K562 (cell line): Measurements from ENCODE around the gene HEMK1. TPM values are rescaled to one million over a fixed set of nuclear protein-coding genes. Genes with fewer than 3 reads are reported as not detected.

Experiments
- ARID3B ChIP-seq: fragments of 250-450 bp; sonication (Bioruptor Pico); IDR thresholded peaks from 2 replicates; pipeline ENCODE4 v1.4.0; 2020; ENCODE audit warnings: borderline replicate concordance
- ASH1L ChIP-seq: fragments of 450-650 bp; IDR thresholded peaks from 2 replicates; pipeline ENCODE4 v1.6.1; 2018; ENCODE audit warnings: borderline replicate concordance, mild to moderate bottlenecking, low read depth; ENCODE audit not compliant: partially characterized antibody
- DPF2 ChIP-seq: fragments of 450-650 bp; IDR thresholded peaks from 2 replicates; pipeline ENCODE4 v1.6.1; 2016
- HOMEZ ChIP-seq: fragments of 250-450 bp; sonication (Bioruptor Pico); IDR thresholded peaks from 2 replicates; pipeline ENCODE4 v1.4.0; 2020; ENCODE audit warnings: mild to moderate bottlenecking, moderate library complexity
- IRF1 ChIP-seq: sonication (generic); formaldehyde crosslinking; IDR thresholded peaks from 2 replicates; pipeline ENCODE4 v1.8.0; 2022; ENCODE audit warnings: missing genetic modification reagents, mild to moderate bottlenecking, borderline replicate concordance
- MCM3 ChIP-seq: fragments of 450-650 bp; IDR thresholded peaks from 2 replicates; pipeline ENCODE4 v1.6.1; 2016
- MEIS2 ChIP-seq: fragments of 450-650 bp; IDR thresholded peaks from 2 replicates; pipeline ENCODE4 v1.6.1; 2014; ENCODE audit warnings: mild to moderate bottlenecking; ENCODE audit not compliant: partially characterized antibody
- NCOA1 ChIP-seq: fragments of 450-650 bp; IDR thresholded peaks from 2 replicates; pipeline ENCODE4 v1.6.1; 2016; ENCODE audit warnings: low read depth
- NUFIP1 ChIP-seq: fragments of 450-650 bp; IDR thresholded peaks from 2 replicates; pipeline ENCODE4 v1.6.1; 2018; ENCODE audit not compliant: partially characterized antibody
- PTTG1 ChIP-seq: fragments of 450-650 bp; IDR thresholded peaks from 2 replicates; pipeline ENCODE4 v1.6.1; 2016; ENCODE audit warnings: low read depth, mild to moderate bottlenecking, missing genetic modification characterization, missing compliant biosample characterization
- RBM14 ChIP-seq: fragments of 200-400 bp; formaldehyde crosslinking; IDR thresholded peaks from 2 replicates; pipeline ENCODE4 v1.6.1; 2018; ENCODE audit warnings: low read depth, mild to moderate bottlenecking, low read length, moderate library complexity, borderline replicate concordance; ENCODE audit not compliant: insufficient read depth
- RBM25 ChIP-seq: fragments of 200-400 bp; formaldehyde crosslinking; IDR thresholded peaks from 2 replicates; pipeline ENCODE4 v1.6.1; 2018; ENCODE audit warnings: low read length, low read depth, moderate library complexity; ENCODE audit not compliant: severe bottlenecking
- SIN3B ChIP-seq: fragments of 450-650 bp; IDR thresholded peaks from 2 replicates; pipeline ENCODE4 v1.6.1; 2017; ENCODE audit warnings: low read depth, mild to moderate bottlenecking, moderate library complexity
- SMAD4 ChIP-seq: fragments of 250-450 bp; sonication (Bioruptor Pico); conservative IDR thresholded peaks from 2 replicates; pipeline ENCODE4 v1.8.0; 2021; ENCODE audit warnings: inconsistent platforms, mild to moderate bottlenecking, moderate library complexity
- TAF7 ChIP-seq: fragments of 450-650 bp; IDR thresholded peaks from 2 replicates; pipeline ENCODE4 v1.6.1; 2016; ENCODE audit warnings: missing genetic modification characterization, missing compliant biosample characterization
- ZBTB49 ChIP-seq: sonication (generic); formaldehyde crosslinking; IDR thresholded peaks from 2 replicates; pipeline ENCODE4 v1.8.0; 2022; ENCODE audit warnings: missing genetic modification reagents, mild to moderate bottlenecking, borderline replicate concordance
- ZNF699 ChIP-seq: fragments of 250-450 bp; sonication (Bioruptor Pico); IDR thresholded peaks from 2 replicates; pipeline ENCODE4 v1.8.0; 2021; ENCODE audit warnings: mild to moderate bottlenecking, moderate library complexity; ENCODE audit not compliant: insufficient replicate concordance
- ZSCAN29 ChIP-seq: fragments of 450-650 bp; IDR thresholded peaks from 2 replicates; pipeline ENCODE4 v1.6.1; 2017
- polyA plus RNA-seq, 8 experiments: library from polyadenylated mRNA; depleted of rRNA in 4 of 8; stranded (reverse) in 5 of 8; unstranded in 3 of 8; fragments of >200 nt; fragmentation: Nextera tagmentation in 2 of 8; fragmentation: Illumina TruSeq in 1 of 8; extraction: Ambion mirVana in 2 of 8; extraction: Trizol in 1 of 8; gene quantifications; 2 replicates each; pipeline versions ENCODE4 v1.2.1 to v1.2.3, GENCODE V29; 2011 to 2014; ENCODE audit warnings: inconsistent platforms in 1 of 8, missing spikeins in 1 of 8
- total RNA-seq, 7 experiments: library from RNA; depleted of rRNA in 6 of 7; stranded (reverse); fragments of >200 nt in 6 of 7; fragmentation: Illumina TruSeq in 2 of 7; extraction: Trizol in 2 of 7; gene quantifications; 2 replicates each; pipeline versions ENCODE4 v1.2.1 to v1.2.3, GENCODE V29; 2011 to 2021; ENCODE audit warnings: low replicate concordance in 1 of 7
- TF ChIP-seq, protein P1 (sequence below): fragments of 250-450 bp; sonication (Bioruptor Pico); IDR thresholded peaks from 2 replicates; pipeline ENCODE4 v1.5.0; 2020; ENCODE audit warnings: mild to moderate bottlenecking

HEMK1 gene
- total and polyA plus RNA-seq, 9 of the 15 experiments (the other 6 are each of a cell fraction or from before 2014, with no cell fraction given): 2.0 to 16.8 (median 11.4) TPM

- TF ChIP-seq HOMEZ (CRISPR knock-in tag) (no peak), MEIS2 (peak; percentile 70), IRF1 (CRISPR knock-in tag) (no peak), DPF2 (0 out of 2 replicates have a peak, but pooled peaks have one; percentile 24), TAF7 (tag) (no peak), ZBTB49 (CRISPR knock-in tag) (no peak), NCOA1 (no peak), SIN3B (no peak), ZSCAN29 (no peak), RBM25 (peak; percentile 52), ARID3B (CRISPR knock-in tag) (no peak), RBM14 (no peak), MCM3 (no peak), ZNF699 (no peak), PTTG1 (no peak), NUFIP1 (no peak), ASH1L (no peak), SMAD4 (CRISPR knock-in tag) (no peak)
- TF ChIP-seq, protein P1, sequence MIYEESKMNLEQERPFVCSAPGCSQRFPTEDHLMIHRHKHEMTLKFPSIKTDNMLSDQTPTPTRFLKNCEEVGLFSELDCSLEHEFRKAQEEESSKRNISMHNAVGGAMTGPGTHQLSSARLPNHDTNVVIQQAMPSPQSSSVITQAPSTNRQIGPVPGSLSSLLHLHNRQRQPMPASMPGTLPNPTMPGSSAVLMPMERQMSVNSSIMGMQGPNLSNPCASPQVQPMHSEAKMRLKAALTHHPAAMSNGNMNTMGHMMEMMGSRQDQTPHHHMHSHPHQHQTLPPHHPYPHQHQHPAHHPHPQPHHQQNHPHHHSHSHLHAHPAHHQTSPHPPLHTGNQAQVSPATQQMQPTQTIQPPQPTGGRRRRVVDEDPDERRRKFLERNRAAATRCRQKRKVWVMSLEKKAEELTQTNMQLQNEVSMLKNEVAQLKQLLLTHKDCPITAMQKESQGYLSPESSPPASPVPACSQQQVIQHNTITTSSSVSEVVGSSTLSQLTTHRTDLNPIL (CRISPR knock-in tag): no peak
Measured at GRCh38 chr3:50588759-50589433, 19.6 kb downstream of the HEMK1 start (continued).
